Measurements from ENCODE around the gene DIRAS1. TPM values are rescaled to one million over a fixed set of nuclear protein-coding genes. Genes with fewer than 3 reads are reported as not detected.
A peak's percentile ranks its signal among the peaks of the same experiment; 100 is the strongest.

Gene DIRAS1
- total RNA-seq: 3.0 and 4.2 TPM in 2 replicates
- polyA plus RNA-seq: 3.1 and 3.3 TPM in 2 replicates

GRCh38 chr19:2720777-2721569, at the start of gene DIRAS1:
DIRAS1 (minus strand) TSS chr19:2721372; CDS start chr19:2717806, 3,566 bp downstream.
- H3K27me3 ChIP-seq: peaks cover 5% of the 10 kb centered on the region
- peaks cover 16% of the 10 kb centered on the region for H3K4me1 ChIP-seq (ENCODE audit: low read depth)
- DNase-seq (ENCODE audit: low read depth in 1 of 2, low spot score in 1 of 2): peak in 1 of 2 donors; percentile 52
- H3K9me3 ChIP-seq (ENCODE audit: low read depth): no peaks in the 10 kb centered on the region
- H3K4me3 ChIP-seq: peak within 1 kb of the TSS; percentile 44
- H3K36me3 ChIP-seq: no peaks in the 10 kb centered on the region
- H3K27ac ChIP-seq: no peak within 1 kb of the TSS
- no peak for TF ChIP-seq CTCF (IDR thresholded peaks at IDR 0.05; ENCODE audit: low read depth, low read length)

GRCh38 chr19:2770055-2771013, 49.2 kb upstream of the DIRAS1 start:
- Histone ChIP-seq H3K9me3 (ENCODE audit: low read depth) (no peaks in the 10 kb centered on the region), H3K4me1 (ENCODE audit: low read depth) (peaks cover 8% of the 10 kb centered on the region), H3K36me3 (peaks cover 9% of the 10 kb centered on the region), H3K27ac (peak overlapping the region; percentile 79), H3K4me3 (no peak overlapping the region), H3K27me3 (no peaks in the 10 kb centered on the region)
- DNase-seq (ENCODE audit: low read depth in 1 of 2, low spot score in 1 of 2): peak; percentile 44 to 77
- no peak for TF ChIP-seq CTCF (IDR thresholded peaks at IDR 0.05; ENCODE audit: low read depth, low read length)

- Histone ChIP-seq H3K9me3 (ENCODE audit: low read depth) (no peaks in the 10 kb centered on the region), H3K36me3 (peaks cover 18% of the 10 kb centered on the region), H3K27me3 (no peaks in the 10 kb centered on the region), H3K4me3 (no peak overlapping the region), H3K27ac (no peak overlapping the region), H3K4me1 (ENCODE audit: low read depth) (peaks cover 8% of the 10 kb centered on the region)
- no peak for TF ChIP-seq CTCF (IDR thresholded peaks at IDR 0.05; ENCODE audit: low read depth, low read length)
- DNase-seq (ENCODE audit: low read depth in 1 of 2, low spot score in 1 of 2): no peak
Observed at GRCh38 chr19:2769218-2769617, 48.0 kb upstream of the DIRAS1 start.

- no peaks in the 10 kb centered on the region for H3K9me3 ChIP-seq (ENCODE audit: low read depth)
- peaks cover 25% of the 10 kb centered on the region for H3K36me3 ChIP-seq
- no peaks in the 10 kb centered on the region for H3K27me3 ChIP-seq
- no peak for DNase-seq (ENCODE audit: low read depth in 1 of 2, low spot score in 1 of 2)
- H3K4me1 ChIP-seq (ENCODE audit: low read depth): peaks cover 8% of the 10 kb centered on the region
- H3K4me3 ChIP-seq: no peak overlapping the region
- no peak for TF ChIP-seq CTCF (IDR thresholded peaks at IDR 0.05; ENCODE audit: low read depth, low read length)
- no peak overlapping the region for H3K27ac ChIP-seq
Observed at GRCh38 chr19:2768365-2769132, 47.4 kb upstream of the DIRAS1 start.

GRCh38 chr19:2767688-2768087, 46.5 kb upstream of the DIRAS1 start:
- Histone ChIP-seq H3K27ac (no peak overlapping the region), H3K27me3 (no peaks in the 10 kb centered on the region), H3K9me3 (ENCODE audit: low read depth) (no peaks in the 10 kb centered on the region), H3K36me3 (peaks cover 27% of the 10 kb centered on the region), H3K4me1 (ENCODE audit: low read depth) (peaks cover 8% of the 10 kb centered on the region), H3K4me3 (no peak overlapping the region)
- DNase-seq (ENCODE audit: low read depth in 1 of 2, low spot score in 1 of 2): no peak
- TF ChIP-seq CTCF (IDR thresholded peaks at IDR 0.05; ENCODE audit: low read depth, low read length): no peak

All from cardiac muscle cell (in vitro differentiated cells and primary cell).